SU-DHL-6 (cell line): ENCODE results near the gene PUM1.

ENCODE experiments used
- H2AFZ ChIP-seq: fragments of 200-600 bp; sonication (generic); 2 replicates; pipeline ENCODE4 v1.6.1; 2014; ENCODE audit warnings: low read depth, mild to moderate bottlenecking, moderate library complexity, mixed read lengths, antibody characterized with exemption, low read length; ENCODE audit not compliant: severe bottlenecking
- H3F3A ChIP-seq: fragments of 200-600 bp; shearing (Covaris generic); 2 replicates; pipeline ENCODE4 v1.6.0; 2016; ENCODE audit warnings: antibody characterized with exemption, mild to moderate bottlenecking; ENCODE audit not compliant: insufficient read depth
- H3K27ac ChIP-seq: fragments of 200-600 bp; sonication (generic); 2 replicates; pipeline ENCODE4 v1.5.1; 2016; ENCODE audit warnings: low read depth, mild to moderate bottlenecking, low read length, moderate library complexity, mixed read lengths
- H3K27me3 ChIP-seq: fragments of 200-600 bp; sonication (generic), shearing (Covaris generic); 2 replicates; pipeline ENCODE4 v1.6.0; 2014; ENCODE audit warnings: mild to moderate bottlenecking, low read length
- H3K36me3 ChIP-seq: fragments of 200-600 bp; sonication (generic); 2 replicates; pipeline ENCODE4 v1.6.1; 2014; ENCODE audit warnings: mild to moderate bottlenecking, low read length, mixed read lengths
- H3K4me2 ChIP-seq: fragments of 300-600, 200-600 bp; shearing (Covaris generic), sonication (generic); 2 replicates; pipeline ENCODE4 v1.6.0; 2014; ENCODE audit warnings: low read length, low read depth, mild to moderate bottlenecking; ENCODE audit not compliant: poor library complexity, severe bottlenecking
- H3K4me3 ChIP-seq: fragments of 200-600 bp; sonication (generic); 2 replicates; pipeline ENCODE4 v1.5.1; 2014; ENCODE audit warnings: antibody characterized with exemption, low read length, mild to moderate bottlenecking, mixed read lengths; ENCODE audit not compliant: insufficient read depth, poor library complexity, severe bottlenecking
- H3K79me2 ChIP-seq: fragments of 200-600 bp; sonication (generic); 2 replicates; pipeline ENCODE4 v1.6.1; 2014; ENCODE audit warnings: mild to moderate bottlenecking, low read length, moderate library complexity; ENCODE audit not compliant: insufficient read depth
- H3K9ac ChIP-seq: fragments of 200-600 bp; sonication (generic); 2 replicates; pipeline ENCODE4 v1.7.0; 2014; ENCODE audit warnings: mild to moderate bottlenecking, low read length
- H3K9me2 ChIP-seq: fragments of 200-600 bp; sonication (generic); replicated peaks from 2 replicates; pipeline ENCODE4 v1.6.1; 2014; ENCODE audit warnings: low read length; ENCODE audit not compliant: insufficient read depth
- H3K9me3 ChIP-seq: fragments of 200-600 bp; sonication (generic); 2 replicates; pipeline ENCODE4 v1.6.1; 2014; ENCODE audit warnings: low read length, mixed read lengths; ENCODE audit not compliant: insufficient read depth
- H4K20me1 ChIP-seq: fragments of 200-600 bp; sonication (generic); 2 replicates; pipeline ENCODE4 v1.6.1; 2014; ENCODE audit warnings: low read depth, mild to moderate bottlenecking, antibody characterized with exemption, low read length, moderate library complexity, mixed read lengths
- CTCF ChIP-seq: fragments of 200-600 bp; sonication (generic); IDR thresholded peaks from one replicate; pipeline ENCODE4 v1.5.1; 2017; ENCODE audit warnings: antibody characterized with exemption, mild to moderate bottlenecking, low read length, moderate library complexity; ENCODE audit not compliant: insufficient read depth, poor library complexity, severe bottlenecking
- EZH2phosphoT487 ChIP-seq: fragments of 200-600 bp; sonication (generic), shearing (Covaris generic); conservative IDR thresholded peaks from 2 replicates; pipeline ENCODE4 v1.6.1; 2018; ENCODE audit warnings: mild to moderate bottlenecking, antibody characterized with exemption, low read length, moderate library complexity, mixed read lengths

The PUM1 gene

DNA sequence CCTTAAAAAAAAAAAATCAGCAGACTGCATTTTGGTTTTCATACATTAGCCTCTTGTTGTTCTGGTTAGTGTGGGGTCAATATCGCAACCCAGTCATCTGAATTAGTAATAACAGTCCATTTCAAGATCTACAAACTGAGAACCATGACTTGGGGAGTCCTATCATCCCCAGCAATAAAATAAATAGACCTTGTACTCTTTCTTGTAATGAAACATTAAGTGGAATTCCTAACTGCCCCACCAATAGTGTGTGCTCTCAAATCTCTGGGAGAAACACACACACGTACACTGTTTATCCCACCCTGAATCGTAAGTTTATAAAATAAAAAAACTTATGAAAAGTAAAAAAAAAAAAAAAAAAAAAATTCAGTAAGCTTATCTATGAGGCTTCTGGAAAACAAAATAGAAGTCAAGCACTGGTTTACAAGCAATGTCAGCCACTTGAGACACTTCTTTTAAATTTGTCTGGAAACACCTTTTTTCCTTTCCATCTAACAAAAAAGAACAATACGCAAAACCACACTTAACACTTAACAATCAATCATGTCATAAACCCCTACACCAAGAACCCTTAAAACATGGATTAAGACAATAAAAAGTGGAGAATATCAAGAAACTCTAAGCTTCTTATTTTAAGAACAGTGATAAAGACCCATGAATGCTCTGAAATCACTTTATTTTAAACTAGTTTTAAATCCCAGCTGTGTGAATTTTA, 53.1 kb downstream of the PUM1 start:
- no peaks in the 10 kb centered on the region for H3K9me2 ChIP-seq
- H3K4me2 ChIP-seq: no peak overlapping the region
- no peak overlapping the region for H2AFZ ChIP-seq
- H3K9ac ChIP-seq: no peak overlapping the region
- peaks cover 97% of the 10 kb centered on the region for H3K79me2 ChIP-seq
- no peak overlapping the region for H3K27ac ChIP-seq
- 0 out of 2 replicates have a peak, but pooled peaks cover 7% of the 10 kb centered on the region for H3K36me3 ChIP-seq
- peaks cover 40% of the 10 kb centered on the region for H4K20me1 ChIP-seq
- no peak overlapping the region for H3K4me3 ChIP-seq
- TF ChIP-seq CTCF (no peak), EZH2phosphoT487 (no peak)
- H3K9me3 ChIP-seq: no peaks in the 10 kb centered on the region
- H3F3A ChIP-seq: peaks cover 5% of the 10 kb centered on the region
- no peaks in the 10 kb centered on the region for H3K27me3 ChIP-seq

- peaks cover 39% of the 10 kb centered on the region for H4K20me1 ChIP-seq
- H3K36me3 ChIP-seq: 0 out of 2 replicates have a peak, but pooled peaks cover 7% of the 10 kb centered on the region
- no peak overlapping the region for H3K9ac ChIP-seq
- H3K79me2 ChIP-seq: peaks cover 97% of the 10 kb centered on the region
- no peaks in the 10 kb centered on the region for H3K9me3 ChIP-seq
- H3K4me3 ChIP-seq: no peak overlapping the region
- H3K27ac ChIP-seq: no peak overlapping the region
- H3K4me2 ChIP-seq: no peak overlapping the region
- H3K9me2 ChIP-seq: no peaks in the 10 kb centered on the region
- no peaks in the 10 kb centered on the region for H3K27me3 ChIP-seq
- peaks cover 5% of the 10 kb centered on the region for H3F3A ChIP-seq
- no peak for TF ChIP-seq EZH2phosphoT487
- no peak for TF ChIP-seq CTCF
- H2AFZ ChIP-seq: no peak overlapping the region
These were observed 53.8 kb downstream of the PUM1 start for GRCh38 chr1:31011719-31012118.

- no peak overlapping the region for H3K9ac ChIP-seq
- H3K4me3 ChIP-seq: no peak overlapping the region
- TF ChIP-seq CTCF (no peak), EZH2phosphoT487 (no peak)
- H3K36me3 ChIP-seq: peaks cover 4% of the 10 kb centered on the region; the same call in 1 of the 2 replicates
- H4K20me1 ChIP-seq: peaks cover 35% of the 10 kb centered on the region
- H3K79me2 ChIP-seq: peaks cover 94% of the 10 kb centered on the region
- no peak overlapping the region for H2AFZ ChIP-seq
- H3F3A ChIP-seq: no peaks in the 10 kb centered on the region
- no peak overlapping the region for H3K4me2 ChIP-seq
- no peaks in the 10 kb centered on the region for H3K9me2 ChIP-seq
- no peaks in the 10 kb centered on the region for H3K27me3 ChIP-seq
- no peaks in the 10 kb centered on the region for H3K9me3 ChIP-seq
- no peak overlapping the region for H3K27ac ChIP-seq
These were observed 55.2 kb downstream of the PUM1 start for GRCh38 chr1:31010086-31010989.
